K562 (cell line): ENCODE measurements around the gene TSPAN18. TPM values are rescaled to one million over a fixed set of nuclear protein-coding genes. Genes with fewer than 3 reads are reported as not detected.

ENCODE experiments used
- ATAC-seq: fragments of 200-7000 bp; cut with Tn5 transposase; 3 replicates; pipeline ENCODE4 v1.9.1; 2020; ENCODE audit warnings: moderate library complexity
- BruUV-seq: library from RNA; stranded (reverse); fragments of 400-500 nt; replicated peaks from 2 replicates; lab custom pipeline; 2021; lab: Mats Ljungman, UMichigan
- CTCF ChIA-PET: fragments of 300-600 bp; formaldehyde crosslinking; extraction: SDS; loops from one replicate; lab custom pipeline; 2021; ENCODE audit warnings: low intra/inter-chr PET ratio; lab: Yijun Ruan, JAX
- POLR2A ChIA-PET: fragments of 300-600, 350-650 bp; sonication (Branson Sonifier 250); formaldehyde crosslinking; extraction: SDS; loops from one replicate; lab custom pipeline; 2021; ENCODE audit warnings: antibody characterized with exemption, inconsistent platforms; lab: Yijun Ruan, JAX
- DNase-seq, 4 experiments: peaks; one replicate each; pipeline versions ENCODE4 v3.0.0 to v3.0.0-alpha.2; 2011 to 2018; ENCODE audit warnings: low spot score in 3 of 4, mixed read lengths in 3 of 4; ENCODE audit errors: extremely low read depth in 1 of 4
- FAIRE-seq: peaks from 2 replicates; lab custom pipeline; 2011; peaks lifted over from hg19 to GRCh38; lab: Jason Lieb, UNC
- H2AFZ ChIP-seq: 2 replicates; pipeline ENCODE4 v1.6.0; 2011; ENCODE audit warnings: low read depth, low read length, control low read depth, inconsistent platforms
- H3K27ac ChIP-seq: fragments of 200-600 bp; 3 replicates; pipeline ENCODE4 v1.8.0; 2011; ENCODE audit warnings: low read depth, mild to moderate bottlenecking, control low read depth, inconsistent platforms, low read length, moderate library complexity, mixed read lengths; ENCODE audit errors: extremely low read depth
- H3K27me3 ChIP-seq, 2 experiments: fragments of 300-600 bp in 1 of 2; 2 replicates in 1 of 2; 3 replicates in 1 of 2; pipeline versions ENCODE4 v1.6.0 to v1.8.0; 2011; ENCODE audit warnings: inconsistent platforms in 2 of 2, low read length in 2 of 2, mild to moderate bottlenecking in 1 of 2, mixed read lengths in 1 of 2, moderate library complexity in 1 of 2; ENCODE audit not compliant: control insufficient read depth in 2 of 2, insufficient read depth in 2 of 2
- H3K36me3 ChIP-seq: fragments of 300-600 bp; 3 replicates; pipeline ENCODE4 v1.8.0; 2011; ENCODE audit warnings: mild to moderate bottlenecking, low read length, inconsistent platforms; ENCODE audit not compliant: control insufficient read depth, insufficient read depth
- H3K4me1 ChIP-seq, 2 experiments: fragments of 200-600 bp in 1 of 2; replicated peaks in 1 of 2; 2 replicates in 1 of 2; 3 replicates in 1 of 2; pipeline versions ENCODE4 v1.5.1 to v1.8.0; 2011; ENCODE audit warnings: inconsistent platforms in 2 of 2, low read length in 2 of 2, mild to moderate bottlenecking in 1 of 2, mixed read lengths in 1 of 2, moderate library complexity in 1 of 2; ENCODE audit not compliant: control insufficient read depth in 2 of 2, insufficient read depth in 2 of 2
- H3K4me2 ChIP-seq: 2 replicates; pipeline ENCODE4 v1.6.1; 2011; ENCODE audit warnings: low read length, control low read depth, inconsistent platforms, mixed read lengths; ENCODE audit not compliant: insufficient read depth
- H3K4me3 ChIP-seq: fragments of 200-600 bp; sonication (generic), shearing (Covaris generic); 2 replicates; pipeline ENCODE4 v1.5.1; 2016; ENCODE audit warnings: control low read depth, inconsistent platforms
- H3K79me2 ChIP-seq: fragments of 200-600 bp; 3 replicates; pipeline ENCODE4 v1.8.0; 2011; ENCODE audit warnings: low read length, inconsistent platforms; ENCODE audit not compliant: control insufficient read depth, insufficient read depth
- H3K9ac ChIP-seq, 2 experiments: 2 replicates each; pipeline versions ENCODE4 v1.6.0 to v1.6.1; 2011; ENCODE audit warnings: low read depth in 2 of 2, low read length in 2 of 2, control low read depth in 1 of 2, inconsistent platforms in 1 of 2, mild to moderate bottlenecking in 1 of 2, mixed read lengths in 1 of 2; ENCODE audit not compliant: insufficient read depth in 1 of 2
- H3K9me1 ChIP-seq: one replicate; pipeline ENCODE4 v1.6.0; 2011; ENCODE audit warnings: inconsistent platforms, mild to moderate bottlenecking, low read length, moderate library complexity; ENCODE audit not compliant: control insufficient read depth, insufficient read depth
- H3K9me3 ChIP-seq: replicated peaks from 2 replicates; pipeline ENCODE4 v1.5.1; 2011; ENCODE audit warnings: low read depth, low read length, inconsistent platforms; ENCODE audit not compliant: control insufficient read depth, insufficient read depth
- H4K20me1 ChIP-seq: replicated peaks from 2 replicates; pipeline ENCODE4 v1.6.1; 2011; ENCODE audit warnings: low read length, inconsistent platforms, mixed read lengths; ENCODE audit not compliant: control insufficient read depth, insufficient read depth
- BRF1 ChIP-seq: IDR thresholded peaks from 3 replicates; pipeline ENCODE4 v1.6.1; 2011; ENCODE audit warnings: borderline replicate concordance, mild to moderate bottlenecking; ENCODE audit not compliant: insufficient read length; ENCODE audit errors: extremely low read depth
- CC2D1A ChIP-seq: fragments of 450-650 bp; IDR thresholded peaks from 2 replicates; pipeline ENCODE4 v1.6.1; 2017; ENCODE audit warnings: mild to moderate bottlenecking
- GATAD2B ChIP-seq: fragments of 450-650 bp; IDR thresholded peaks from 2 replicates; pipeline ENCODE4 v1.6.1; 2017; ENCODE audit warnings: mild to moderate bottlenecking, borderline replicate concordance
- HLTF ChIP-seq: fragments of 450-650 bp; IDR thresholded peaks from 2 replicates; pipeline ENCODE4 v1.6.1; 2016
- NEUROD1 ChIP-seq: fragments of 150-350 bp; IDR thresholded peaks from 2 replicates; pipeline ENCODE4 v1.6.1; 2014; ENCODE audit warnings: borderline replicate concordance, low read length, low read depth; ENCODE audit not compliant: partially characterized antibody
- ZNF174 ChIP-seq: fragments of 250-450 bp; sonication (Bioruptor Pico); IDR thresholded peaks from 2 replicates; pipeline ENCODE4 v1.4.0; 2020; ENCODE audit warnings: mild to moderate bottlenecking
- ZNF586 ChIP-seq: fragments of 450-650 bp; formaldehyde crosslinking; conservative IDR thresholded peaks from 2 replicates; pipeline ENCODE4 v1.4.0; 2020; ENCODE audit warnings: mild to moderate bottlenecking, moderate library complexity
- ZNF764 ChIP-seq: fragments of 250-450 bp; sonication (Bioruptor Pico); IDR thresholded peaks from 2 replicates; pipeline ENCODE4 v1.4.0; 2020; ENCODE audit warnings: low read depth, mild to moderate bottlenecking, moderate library complexity
- WGBS: fragments of 100-300 bp; shearing (Covaris generic); methylation state at CpG from one replicate; pipeline ENCODE4 v1.1.6; 2016; ENCODE audit warnings: low coverage, mixed read lengths; ENCODE audit not compliant: insufficient coverage; ENCODE audit errors: missing lambda C conversion rate; 5-methylcytosine and 5-hydroxymethylcytosine counted together
- in situ Hi-C: fragments of 300-500 bp; cut with MboI; formaldehyde crosslinking; loops from 4 replicates; pipeline ENCODE4 v1.15.0; 2018; ENCODE audit warnings: inconsistent platforms, mixed read lengths
- intact Hi-C: fragments of 100-400 bp; cut with micrococcal nuclease; formaldehyde crosslinking; loops from 2 replicates; pipeline ENCODE4 v1.14.2; 2022
- polyA plus RNA-seq, 8 experiments: library from polyadenylated mRNA; depleted of rRNA in 4 of 8; stranded (reverse) in 5 of 8; unstranded in 3 of 8; fragments of >200 nt; fragmentation: Nextera tagmentation in 2 of 8; fragmentation: Illumina TruSeq in 1 of 8; extraction: Ambion mirVana in 2 of 8; extraction: Trizol in 1 of 8; gene quantifications; 2 replicates each; pipeline versions ENCODE4 v1.2.1 to v1.2.3, GENCODE V29; 2011 to 2014; ENCODE audit warnings: inconsistent platforms in 1 of 8, missing spikeins in 1 of 8
- total RNA-seq, 7 experiments: library from RNA; depleted of rRNA in 6 of 7; stranded (reverse); fragments of >200 nt in 6 of 7; fragmentation: Illumina TruSeq in 2 of 7; extraction: Trizol in 2 of 7; gene quantifications; 2 replicates each; pipeline versions ENCODE4 v1.2.1 to v1.2.3, GENCODE V29; 2011 to 2021; ENCODE audit warnings: low replicate concordance in 1 of 7

TSPAN18 gene
- total and polyA plus RNA-seq, 9 of the 15 experiments (the other 6 are each of a cell fraction or from before 2014, with no cell fraction given), result 0.17 to 0.35 (median 0.22) TPM; not detected in 4

DNA sequence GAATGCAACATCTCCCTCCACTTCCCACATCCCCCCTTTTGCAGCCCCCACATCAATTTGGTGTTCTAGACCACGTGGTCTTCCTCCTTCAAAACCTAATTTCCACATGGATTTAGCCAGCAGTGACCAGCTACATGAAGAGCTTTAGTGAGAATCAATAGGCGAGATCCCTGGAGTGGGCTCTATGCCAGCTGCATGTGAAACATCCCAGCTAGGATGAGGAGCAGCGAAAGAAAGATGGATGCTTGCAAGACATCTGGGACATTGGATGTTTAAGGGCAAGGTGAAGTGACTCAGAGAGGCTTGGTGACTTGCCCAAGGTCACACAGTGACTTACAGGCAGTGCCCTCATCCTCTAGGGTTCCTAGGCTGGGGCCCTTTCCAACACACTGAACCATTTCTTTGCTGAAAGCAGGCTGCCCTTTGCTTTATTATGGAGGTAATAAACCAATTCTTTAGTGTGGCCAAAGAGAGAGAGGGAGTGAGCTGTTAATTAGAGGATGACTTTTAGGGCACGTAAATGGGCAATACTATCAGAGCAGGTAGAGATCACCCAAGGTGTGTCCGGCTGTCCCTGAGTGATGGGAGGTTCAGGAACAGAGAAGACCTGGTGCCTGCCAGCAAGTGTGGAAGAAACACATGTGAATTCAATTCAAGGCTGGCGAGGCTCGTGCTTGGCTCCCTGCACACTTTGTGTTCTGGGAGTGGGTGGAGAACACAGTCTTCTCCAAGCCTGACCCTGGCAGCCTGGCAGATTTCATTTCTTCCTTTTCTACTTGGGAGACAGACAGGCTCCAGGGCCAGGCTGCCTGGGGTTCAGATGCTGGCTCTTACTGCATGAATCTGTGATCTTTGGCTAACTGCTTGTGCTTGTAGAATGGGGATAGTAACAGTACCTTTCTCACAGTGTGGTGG is 24.0 kb downstream of the TSPAN18 start:
- H2AFZ ChIP-seq, result no peak overlapping the region
- FAIRE-seq (no peak), DNase-seq (no peak), ATAC-seq (no peak)
- 4% methylated on average over 7 of the region's 7 CpGs for WGBS
- H3K79me2 ChIP-seq, result no peaks in the 10 kb centered on the region
- POLR2A ChIA-PET, result interaction anchor here (0.9 to 1.8 kb wide), 3 partner anchors 14 to 38 kb away, joined by 3 to 5 read pairs (median 5); no protein-coding TSS in a partner anchor
- TF ChIP-seq CC2D1A (no peak), ZNF586 (CRISPR knock-in tag) (no peak), ZNF174 (no peak), NEUROD1 (no peak), ZNF764 (CRISPR knock-in tag) (no peak), HLTF (no peak), GATAD2B (no peak), BRF1 (no peak)
- no peaks in the 10 kb centered on the region for H3K9me3 ChIP-seq
- no peak overlapping the region for H3K4me3 ChIP-seq
- no peaks in the 10 kb centered on the region for H3K4me1 ChIP-seq
- CTCF ChIA-PET, result no interaction called here
- H3K9me1 ChIP-seq, result no peaks in the 10 kb centered on the region
- H3K36me3 ChIP-seq, result no peaks in the 10 kb centered on the region
- no TSS peak for BruUV-seq
- H4K20me1 ChIP-seq, result peaks cover 4% of the 10 kb centered on the region; the same call in 1 of the 2 replicates
- no peak overlapping the region for H3K9ac ChIP-seq
- H3K27ac ChIP-seq, result no peak overlapping the region
- peaks cover 22 to 57% of the 10 kb centered on the region in 2 experiments for H3K27me3 ChIP-seq
- in situ Hi-C loops, result no loop called here
- no peak overlapping the region for H3K4me2 ChIP-seq
- intact Hi-C loops, result no loop called here
